IMR-90 (cell line): ENCODE data around the gene MPV17. TPM values are rescaled to one million over a fixed set of nuclear protein-coding genes. Genes with fewer than 3 reads are reported as not detected.

Source experiments
- ATAC-seq: fragments of 200-7000 bp; cut with Tn5 transposase; 2 replicates; pipeline ENCODE4 v1.9.1; 2020; ENCODE audit warnings: low read depth, mild to moderate bottlenecking, moderate library complexity
- BruUV-seq: library from RNA; stranded (reverse); fragments of 400-500 nt; replicated peaks from 2 replicates; lab custom pipeline; 2021; lab: Mats Ljungman, UMichigan
- CTCF ChIA-PET: fragments of 300-600 bp; formaldehyde crosslinking; extraction: SDS; loops from one replicate; lab custom pipeline; 2021; ENCODE audit warnings: antibody characterized with exemption; lab: Yijun Ruan, JAX
- POLR2A ChIA-PET: fragments of 300-600 bp; sonication (Branson Sonifier 250); formaldehyde crosslinking; loops from one replicate; lab custom pipeline; 2022; ENCODE audit warnings: antibody characterized with exemption; ENCODE audit not compliant: unreplicated experiment; lab: Charles Lee
- DNase-seq: peaks from one replicate; pipeline ENCODE4 v3.0.0; 2013
- H2AFZ ChIP-seq: replicated peaks from 2 replicates; pipeline ENCODE3; 2013; ENCODE audit warnings: low read length, mild to moderate bottlenecking; ENCODE audit not compliant: poor library complexity
- H2AK5ac ChIP-seq: 2 replicates; pipeline ENCODE4 v1.6.1; 2013; ENCODE audit warnings: low read depth, low read length, inconsistent platforms
- H2AK9ac ChIP-seq: replicated peaks from 2 replicates; pipeline ENCODE3; 2013; ENCODE audit warnings: mild to moderate bottlenecking, low read depth, low read length, moderate library complexity; ENCODE audit not compliant: poor library complexity
- H2BK120ac ChIP-seq: 2 replicates; pipeline ENCODE4 v1.6.1; 2013; ENCODE audit warnings: low read depth, low read length, inconsistent platforms
- H2BK15ac ChIP-seq: 3 replicates; pipeline ENCODE4 v1.6.1; 2013; ENCODE audit warnings: low read depth, low read length, inconsistent platforms
- H2BK20ac ChIP-seq: 2 replicates; pipeline ENCODE4 v1.6.1; 2013; ENCODE audit warnings: low read depth, mild to moderate bottlenecking, inconsistent platforms, low read length, moderate library complexity
- H2BK5ac ChIP-seq: 2 replicates; pipeline ENCODE4 v1.6.1; 2013; ENCODE audit warnings: mild to moderate bottlenecking, low read depth, low read length, inconsistent platforms; ENCODE audit not compliant: poor library complexity, severe bottlenecking
- H3K14ac ChIP-seq: replicated peaks from 2 replicates; pipeline ENCODE4 v1.6.1; 2013; ENCODE audit warnings: low read depth, low read length, inconsistent platforms
- H3K18ac ChIP-seq: 2 replicates; pipeline ENCODE4 v1.6.1; 2013; ENCODE audit warnings: low read depth, low read length, control low read depth
- H3K23ac ChIP-seq: 2 replicates; pipeline ENCODE4 v1.6.1; 2013; ENCODE audit warnings: low read depth, low read length, inconsistent platforms
- H3K27ac ChIP-seq: 2 replicates; pipeline ENCODE4 v1.5.1; 2013; ENCODE audit warnings: mild to moderate bottlenecking, control low read depth, low read length; ENCODE audit not compliant: insufficient read depth
- H3K27me3 ChIP-seq: 2 replicates; pipeline ENCODE4 v1.6.1; 2013; ENCODE audit warnings: low read length; ENCODE audit not compliant: control insufficient read depth, insufficient read depth
- H3K36me3 ChIP-seq: 2 replicates; pipeline ENCODE4 v1.6.1; 2013; ENCODE audit warnings: low read length, mixed read lengths; ENCODE audit not compliant: control insufficient read depth, insufficient read depth
- H3K4ac ChIP-seq: 2 replicates; pipeline ENCODE4 v1.6.1; 2013; ENCODE audit warnings: low read depth, low read length, inconsistent platforms
- H3K4me1 ChIP-seq: 2 replicates; pipeline ENCODE4 v1.6.1; 2013; ENCODE audit warnings: low read length, mixed read lengths; ENCODE audit not compliant: control insufficient read depth, insufficient read depth
- H3K4me2 ChIP-seq: 2 replicates; pipeline ENCODE4 v1.6.1; 2013; ENCODE audit warnings: low read depth, mild to moderate bottlenecking, control low read depth, low read length, moderate library complexity
- H3K4me3 ChIP-seq: 2 replicates; pipeline ENCODE4 v1.5.1; 2013; ENCODE audit warnings: low read depth, mild to moderate bottlenecking, control low read depth, low read length, moderate library complexity; ENCODE audit not compliant: insufficient read depth
- H3K56ac ChIP-seq: 2 replicates; pipeline ENCODE4 v1.6.1; 2013; ENCODE audit warnings: low read length, inconsistent platforms; ENCODE audit not compliant: insufficient read depth; ENCODE audit errors: extremely low read depth
- H3K79me1 ChIP-seq, 2 experiments: 2 replicates each; pipeline ENCODE4 v1.6.1; 2013; ENCODE audit warnings: low read length in 2 of 2, inconsistent platforms in 1 of 2, low read depth in 1 of 2
- H3K9ac ChIP-seq: 2 replicates; pipeline ENCODE4 v1.6.1; 2013; ENCODE audit warnings: low read depth, low read length, control low read depth
- H3K9me1 ChIP-seq: 2 replicates; pipeline ENCODE4 v1.6.1; 2013; ENCODE audit warnings: low read length, inconsistent platforms; ENCODE audit not compliant: insufficient read depth
- H3K9me3 ChIP-seq: 2 replicates; pipeline ENCODE4 v1.6.1; 2013; ENCODE audit warnings: low read length; ENCODE audit not compliant: control insufficient read depth, insufficient read depth
- H4K20me1 ChIP-seq: 2 replicates; pipeline ENCODE4 v1.6.1; 2013; ENCODE audit warnings: low read length, inconsistent platforms; ENCODE audit not compliant: insufficient read depth
- H4K5ac ChIP-seq: 2 replicates; pipeline ENCODE4 v1.6.1; 2013; ENCODE audit warnings: mild to moderate bottlenecking, low read depth, low read length, control low read depth
- H4K8ac ChIP-seq, 2 experiments: 2 replicates each; pipeline ENCODE4 v1.6.1; 2013; ENCODE audit warnings: low read depth in 2 of 2, low read length in 2 of 2, control low read depth in 1 of 2, inconsistent platforms in 1 of 2
- H4K91ac ChIP-seq: 2 replicates; pipeline ENCODE4 v1.6.1; 2013; ENCODE audit warnings: low read depth, low read length, inconsistent platforms; ENCODE audit not compliant: insufficient read depth
- BHLHE40 ChIP-seq: fragments of 150-350 bp; IDR thresholded peaks from 2 replicates; pipeline ENCODE4 v1.6.1; 2016; ENCODE audit warnings: mild to moderate bottlenecking, low read depth, low read length
- CEBPB ChIP-seq: IDR thresholded peaks from 2 replicates; pipeline ENCODE4 v1.6.1; 2012; ENCODE audit warnings: low read depth, low read length, improper control_type of control experiment
- FOS ChIP-seq: fragments of 150-350 bp; IDR thresholded peaks from 2 replicates; pipeline ENCODE4 v1.6.1; 2016; ENCODE audit warnings: low read depth, low read length
- MAZ ChIP-seq: IDR thresholded peaks from 2 replicates; pipeline ENCODE4 v1.6.1; 2012; ENCODE audit warnings: low read depth, mild to moderate bottlenecking, low read length, improper control_type of control experiment, moderate library complexity, borderline replicate concordance
- MXI1 ChIP-seq: IDR thresholded peaks from 2 replicates; pipeline ENCODE4 v1.6.1; 2012; ENCODE audit warnings: low read depth, mild to moderate bottlenecking, low read length, moderate library complexity, borderline replicate concordance
- NFE2L2 ChIP-seq: fragments of 150-350 bp; IDR thresholded peaks from 2 replicates; pipeline ENCODE4 v1.6.1; 2016; ENCODE audit warnings: low read depth, mild to moderate bottlenecking, low read length
- POLR2A ChIP-seq: IDR thresholded peaks from 2 replicates; pipeline ENCODE4 v1.6.1; 2012; ENCODE audit warnings: mild to moderate bottlenecking, low read depth, low read length
- RFX5 ChIP-seq: IDR thresholded peaks from 2 replicates; pipeline ENCODE4 v1.8.0; 2012; ENCODE audit warnings: low read depth, mild to moderate bottlenecking, low read length, moderate library complexity
- SMC3 ChIP-seq: fragments of 150-350 bp; IDR thresholded peaks from 2 replicates; pipeline ENCODE4 v1.6.1; 2016; ENCODE audit warnings: low read depth, mild to moderate bottlenecking, antibody characterized with exemption, low read length, moderate library complexity
- WGBS, 2 experiments: methylation state at CpG; one replicate each; pipeline versions ENCODE4 v1.1.5 to v1.1.7; 2013; ENCODE audit warnings: missing lambda C conversion rate in 2 of 2; ENCODE audit not compliant: insufficient read length in 1 of 2; ENCODE audit errors: extremely low coverage in 2 of 2; 5-methylcytosine and 5-hydroxymethylcytosine counted together
- dilution Hi-C: fragments of 300-500 bp; cut with HindIII; formaldehyde crosslinking; loops from one replicate; pipeline ENCODE4 v1.14.3; 2018; ENCODE audit warnings: low sequenced_read_pairs; ENCODE audit not compliant: unreplicated experiment
- in situ Hi-C: fragments of 300-500 bp; cut with MboI; formaldehyde crosslinking; loops from 3 replicates; pipeline ENCODE4 v1.14.3; 2019; ENCODE audit warnings: low sequenced_read_pairs, inconsistent platforms, mixed read lengths
- intact Hi-C: fragments of 100-400 bp; cut with micrococcal nuclease; formaldehyde crosslinking; loops from 2 replicates; pipeline ENCODE4 v1.10.0; 2022
- polyA plus RNA-seq, 3 experiments: library from polyadenylated mRNA; depleted of rRNA; stranded (reverse); fragments of >200 nt; gene quantifications; 2 replicates each; pipeline ENCODE4 v1.2.3, GENCODE V29; 2012; ENCODE audit warnings: low replicate concordance in 1 of 3
- total RNA-seq: library from RNA; depleted of rRNA; stranded (reverse); fragments of >200 nt; gene quantifications from 2 replicates; pipeline ENCODE4 v1.2.3, GENCODE V29; 2012
- TF ChIP-seq, protein P1 (sequence below): fragments of 150-350 bp; IDR thresholded peaks from 2 replicates; pipeline ENCODE4 v1.6.1; 2017; ENCODE audit warnings: mild to moderate bottlenecking, antibody characterized with exemption, low read length, low read depth

MPV17 gene
- total and polyA plus RNA-seq, 2 of the 4 experiments (the other 2 are of a cell fraction) = 70.4 to 160 TPM

GRCh38 chr2:27306136-27306535 is 16.8 kb downstream of the MPV17 start:
- TF ChIP-seq NFE2L2 (no peak), POLR2A (no peak), BHLHE40 (no peak), FOS (no peak), SMC3 (no peak), MAZ (no peak), RFX5 (no peak), MXI1 (no peak), CEBPB (no peak)
- TF ChIP-seq, protein P1, sequence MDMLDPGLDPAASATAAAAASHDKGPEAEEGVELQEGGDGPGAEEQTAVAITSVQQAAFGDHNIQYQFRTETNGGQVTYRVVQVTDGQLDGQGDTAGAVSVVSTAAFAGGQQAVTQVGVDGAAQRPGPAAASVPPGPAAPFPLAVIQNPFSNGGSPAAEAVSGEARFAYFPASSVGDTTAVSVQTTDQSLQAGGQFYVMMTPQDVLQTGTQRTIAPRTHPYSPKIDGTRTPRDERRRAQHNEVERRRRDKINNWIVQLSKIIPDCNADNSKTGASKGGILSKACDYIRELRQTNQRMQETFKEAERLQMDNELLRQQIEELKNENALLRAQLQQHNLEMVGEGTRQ = no peak
- ChIA-PET CTCF (no interaction called here), POLR2A (no interaction called here)
- H2BK120ac ChIP-seq = no peak overlapping the region
- H3K79me1 ChIP-seq = no peaks in the 10 kb centered on the region
- no peak overlapping the region for H2AFZ ChIP-seq
- H2AK9ac ChIP-seq = no peak overlapping the region
- no peak overlapping the region for H2BK5ac ChIP-seq
- no peak overlapping the region for H2BK20ac ChIP-seq
- H3K9me1 ChIP-seq = no peaks in the 10 kb centered on the region; the same call in 1 of the 2 replicates
- H4K91ac ChIP-seq = no peak overlapping the region
- H3K36me3 ChIP-seq = peaks cover 8% of the 10 kb centered on the region
- no peaks in the 10 kb centered on the region; the same call in 1 of the 2 replicates for H3K9me3 ChIP-seq
- dilution Hi-C loops = no loop called here
- in situ Hi-C loops = no loop called here
- intact Hi-C loops = no loop called here
- H3K4me3 ChIP-seq = no peak overlapping the region
- H3K56ac ChIP-seq = no peak overlapping the region
- WGBS, 2 experiments = 32% methylated on average over 5 of the region's 26 CpGs; no CpG with 5 or more reads in 1 of the 2 experiments
- DNase-seq = no peak
- no peak overlapping the region for H3K4ac ChIP-seq
- no TSS peak for BruUV-seq
- no peak for ATAC-seq
- H3K23ac ChIP-seq = no peak overlapping the region
- no peak overlapping the region for H3K18ac ChIP-seq
- H3K4me2 ChIP-seq = no peak overlapping the region
- H4K8ac ChIP-seq = no peak overlapping the region
- H3K27ac ChIP-seq = no peak overlapping the region
- no peak overlapping the region for H2AK5ac ChIP-seq
- H2BK15ac ChIP-seq = no peak overlapping the region
- no peaks in the 10 kb centered on the region; the same call in 1 of the 2 replicates for H3K4me1 ChIP-seq
- peaks cover 10% of the 10 kb centered on the region for H4K20me1 ChIP-seq
- H3K9ac ChIP-seq = no peak overlapping the region
- no peak overlapping the region for H3K14ac ChIP-seq
- peaks cover 41% of the 10 kb centered on the region for H3K27me3 ChIP-seq
- no peak overlapping the region for H4K5ac ChIP-seq
